H1 (cell line): ENCODE measurements around the gene LPCAT3.
A peak's percentile ranks its signal among the peaks of the same experiment; 100 is the strongest.

Source experiments
- CHD2 ChIP-seq: IDR thresholded peaks from 2 replicates; pipeline ENCODE4 v1.6.1; 2012; ENCODE audit warnings: low read length, improper control_type of control experiment
- CTCF ChIP-seq, 3 experiments: IDR thresholded peaks; 1 replicate in 2 of 3; 2 replicates in 1 of 3; pipeline versions ENCODE4 v1.5.1 to v1.6.1; 2011; ENCODE audit warnings: low read length in 3 of 3, mild to moderate bottlenecking in 3 of 3, inconsistent platforms in 2 of 3, low read depth in 1 of 3, moderate library complexity in 1 of 3; ENCODE audit not compliant: insufficient read depth in 1 of 3; ENCODE audit errors: control extremely low read depth in 1 of 3
- EP300 ChIP-seq, 2 experiments: IDR thresholded peaks; 1 replicate in 1 of 2; 2 replicates in 1 of 2; pipeline ENCODE4 v1.6.1; 2011 to 2012; ENCODE audit warnings: low read depth in 2 of 2, low read length in 2 of 2, mild to moderate bottlenecking in 2 of 2, borderline replicate concordance in 1 of 2, inconsistent platforms in 1 of 2, moderate library complexity in 1 of 2
- GTF2F1 ChIP-seq: IDR thresholded peaks from 2 replicates; pipeline ENCODE4 v1.6.1; 2012; ENCODE audit warnings: low read depth, low read length, improper control_type of control experiment, borderline replicate concordance
- KDM5A ChIP-seq: fragments of 200-600 bp; IDR thresholded peaks from 2 replicates; pipeline ENCODE4 v1.7.1; 2012; ENCODE audit warnings: mild to moderate bottlenecking, low read length, inconsistent platforms, mixed read lengths
- NANOG ChIP-seq: IDR thresholded peaks from 2 replicates; pipeline ENCODE4 v1.6.1; 2011; ENCODE audit warnings: low read length, low read depth, mild to moderate bottlenecking, inconsistent platforms; ENCODE audit not compliant: insufficient read depth, poor library complexity, severe bottlenecking
- POLR2AphosphoS5 ChIP-seq: IDR thresholded peaks from 2 replicates; pipeline ENCODE4 v1.6.1; 2011; ENCODE audit warnings: low read depth, low read length
- RAD21 ChIP-seq, 2 experiments: IDR thresholded peaks in 1 of 2; conservative IDR thresholded peaks in 1 of 2; 2 replicates each; pipeline ENCODE4 v1.6.1; 2011; ENCODE audit warnings: low read depth in 2 of 2, low read length in 2 of 2, improper control_type of control experiment in 1 of 2, inconsistent platforms in 1 of 2, mild to moderate bottlenecking in 1 of 2, moderate library complexity in 1 of 2
- RFX5 ChIP-seq: IDR thresholded peaks from 2 replicates; pipeline ENCODE4 v1.6.1; 2011; ENCODE audit warnings: low read depth, low read length, improper control_type of control experiment, borderline replicate concordance
- TBP ChIP-seq: IDR thresholded peaks from 2 replicates; pipeline ENCODE4 v1.6.1; 2011; ENCODE audit warnings: low read depth, low read length, improper control_type of control experiment
- YY1 ChIP-seq: IDR thresholded peaks from 2 replicates; pipeline ENCODE4 v1.6.1; 2011; ENCODE audit warnings: low read depth, mild to moderate bottlenecking, low read length
- ZNF274 ChIP-seq: IDR thresholded peaks from 2 replicates; pipeline ENCODE4 v1.7.0; 2012; ENCODE audit warnings: low read length, borderline replicate concordance; ENCODE audit errors: extremely low read depth

GRCh38 chr12:6962285-6963015 lies 55.8 kb downstream of the LPCAT3 start:
- TF ChIP-seq POLR2AphosphoS5 (no peak), RAD21 (IDR thresholded peaks at IDR 0.05 in 1 of 2, conservative IDR thresholded peaks at IDR 0.05 in 1 of 2; ENCODE audit: low read depth in 2 of 2, low read length in 2 of 2) (no peak), CHD2 (no peak), ZNF274 (no peak), GTF2F1 (no peak), CTCF (IDR thresholded peaks at IDR 0.05; ENCODE audit: control extremely low read depth in 1 of 3, insufficient read depth in 1 of 3, low read depth in 1 of 3, low read length in 3 of 3) (peak in 1 of 3 experiments; percentile 7; a peak in 1 of 4 replicates), EP300 (IDR thresholded peaks at IDR 0.05; ENCODE audit: borderline replicate concordance in 1 of 2, low read depth in 2 of 2, low read length in 2 of 2) (no peak), YY1 (no peak), TBP (no peak; the same call in 1 of the 2 replicates), KDM5A (no peak), RFX5 (no peak), NANOG (no peak)
